IMR-90 (cell line): ENCODE results near the gene AKAP8L. TPM values are rescaled to one million over a fixed set of nuclear protein-coding genes. Genes with fewer than 3 reads are reported as not detected.

Experiments used
- ATAC-seq: fragments of 200-7000 bp; cut with Tn5 transposase; 2 replicates; pipeline ENCODE4 v1.9.1; 2020; ENCODE audit warnings: low read depth, mild to moderate bottlenecking, moderate library complexity
- BruUV-seq: library from RNA; stranded (reverse); fragments of 400-500 nt; replicated peaks from 2 replicates; lab custom pipeline; 2021; lab: Mats Ljungman, UMichigan
- CTCF ChIA-PET: fragments of 300-600 bp; formaldehyde crosslinking; extraction: SDS; loops from one replicate; lab custom pipeline; 2021; ENCODE audit warnings: antibody characterized with exemption; lab: Yijun Ruan, JAX
- POLR2A ChIA-PET: fragments of 300-600 bp; sonication (Branson Sonifier 250); formaldehyde crosslinking; loops from one replicate; lab custom pipeline; 2022; ENCODE audit warnings: antibody characterized with exemption; ENCODE audit not compliant: unreplicated experiment; lab: Charles Lee
- DNase-seq: peaks from one replicate; pipeline ENCODE4 v3.0.0; 2013
- H2AFZ ChIP-seq: replicated peaks from 2 replicates; pipeline ENCODE3; 2013; ENCODE audit warnings: low read length, mild to moderate bottlenecking; ENCODE audit not compliant: poor library complexity
- H2AK5ac ChIP-seq: 2 replicates; pipeline ENCODE4 v1.6.1; 2013; ENCODE audit warnings: low read depth, low read length, inconsistent platforms
- H2AK9ac ChIP-seq: replicated peaks from 2 replicates; pipeline ENCODE3; 2013; ENCODE audit warnings: mild to moderate bottlenecking, low read depth, low read length, moderate library complexity; ENCODE audit not compliant: poor library complexity
- H2BK120ac ChIP-seq: 2 replicates; pipeline ENCODE4 v1.6.1; 2013; ENCODE audit warnings: low read depth, low read length, inconsistent platforms
- H2BK15ac ChIP-seq: 3 replicates; pipeline ENCODE4 v1.6.1; 2013; ENCODE audit warnings: low read depth, low read length, inconsistent platforms
- H2BK20ac ChIP-seq: 2 replicates; pipeline ENCODE4 v1.6.1; 2013; ENCODE audit warnings: low read depth, mild to moderate bottlenecking, inconsistent platforms, low read length, moderate library complexity
- H2BK5ac ChIP-seq: 2 replicates; pipeline ENCODE4 v1.6.1; 2013; ENCODE audit warnings: mild to moderate bottlenecking, low read depth, low read length, inconsistent platforms; ENCODE audit not compliant: poor library complexity, severe bottlenecking
- H3K14ac ChIP-seq: replicated peaks from 2 replicates; pipeline ENCODE4 v1.6.1; 2013; ENCODE audit warnings: low read depth, low read length, inconsistent platforms
- H3K18ac ChIP-seq: 2 replicates; pipeline ENCODE4 v1.6.1; 2013; ENCODE audit warnings: low read depth, low read length, control low read depth
- H3K23ac ChIP-seq: 2 replicates; pipeline ENCODE4 v1.6.1; 2013; ENCODE audit warnings: low read depth, low read length, inconsistent platforms
- H3K27ac ChIP-seq: 2 replicates; pipeline ENCODE4 v1.5.1; 2013; ENCODE audit warnings: mild to moderate bottlenecking, control low read depth, low read length; ENCODE audit not compliant: insufficient read depth
- H3K27me3 ChIP-seq: 2 replicates; pipeline ENCODE4 v1.6.1; 2013; ENCODE audit warnings: low read length; ENCODE audit not compliant: control insufficient read depth, insufficient read depth
- H3K36me3 ChIP-seq: 2 replicates; pipeline ENCODE4 v1.6.1; 2013; ENCODE audit warnings: low read length, mixed read lengths; ENCODE audit not compliant: control insufficient read depth, insufficient read depth
- H3K4ac ChIP-seq: 2 replicates; pipeline ENCODE4 v1.6.1; 2013; ENCODE audit warnings: low read depth, low read length, inconsistent platforms
- H3K4me1 ChIP-seq: 2 replicates; pipeline ENCODE4 v1.6.1; 2013; ENCODE audit warnings: low read length, mixed read lengths; ENCODE audit not compliant: control insufficient read depth, insufficient read depth
- H3K4me2 ChIP-seq: 2 replicates; pipeline ENCODE4 v1.6.1; 2013; ENCODE audit warnings: low read depth, mild to moderate bottlenecking, control low read depth, low read length, moderate library complexity
- H3K4me3 ChIP-seq: 2 replicates; pipeline ENCODE4 v1.5.1; 2013; ENCODE audit warnings: low read depth, mild to moderate bottlenecking, control low read depth, low read length, moderate library complexity; ENCODE audit not compliant: insufficient read depth
- H3K56ac ChIP-seq: 2 replicates; pipeline ENCODE4 v1.6.1; 2013; ENCODE audit warnings: low read length, inconsistent platforms; ENCODE audit not compliant: insufficient read depth; ENCODE audit errors: extremely low read depth
- H3K79me1 ChIP-seq, 2 experiments: 2 replicates each; pipeline ENCODE4 v1.6.1; 2013; ENCODE audit warnings: low read length in 2 of 2, inconsistent platforms in 1 of 2, low read depth in 1 of 2
- H3K9ac ChIP-seq: 2 replicates; pipeline ENCODE4 v1.6.1; 2013; ENCODE audit warnings: low read depth, low read length, control low read depth
- H3K9me1 ChIP-seq: 2 replicates; pipeline ENCODE4 v1.6.1; 2013; ENCODE audit warnings: low read length, inconsistent platforms; ENCODE audit not compliant: insufficient read depth
- H3K9me3 ChIP-seq: 2 replicates; pipeline ENCODE4 v1.6.1; 2013; ENCODE audit warnings: low read length; ENCODE audit not compliant: control insufficient read depth, insufficient read depth
- H4K20me1 ChIP-seq: 2 replicates; pipeline ENCODE4 v1.6.1; 2013; ENCODE audit warnings: low read length, inconsistent platforms; ENCODE audit not compliant: insufficient read depth
- H4K5ac ChIP-seq: 2 replicates; pipeline ENCODE4 v1.6.1; 2013; ENCODE audit warnings: mild to moderate bottlenecking, low read depth, low read length, control low read depth
- H4K8ac ChIP-seq, 2 experiments: 2 replicates each; pipeline ENCODE4 v1.6.1; 2013; ENCODE audit warnings: low read depth in 2 of 2, low read length in 2 of 2, control low read depth in 1 of 2, inconsistent platforms in 1 of 2
- H4K91ac ChIP-seq: 2 replicates; pipeline ENCODE4 v1.6.1; 2013; ENCODE audit warnings: low read depth, low read length, inconsistent platforms; ENCODE audit not compliant: insufficient read depth
- BHLHE40 ChIP-seq: fragments of 150-350 bp; IDR thresholded peaks from 2 replicates; pipeline ENCODE4 v1.6.1; 2016; ENCODE audit warnings: mild to moderate bottlenecking, low read depth, low read length
- CEBPB ChIP-seq: IDR thresholded peaks from 2 replicates; pipeline ENCODE4 v1.6.1; 2012; ENCODE audit warnings: low read depth, low read length, improper control_type of control experiment
- CHD1 ChIP-seq: IDR thresholded peaks from 2 replicates; pipeline ENCODE4 v1.6.1; 2012; ENCODE audit warnings: low read depth, low read length, improper control_type of control experiment
- FOS ChIP-seq: fragments of 150-350 bp; IDR thresholded peaks from 2 replicates; pipeline ENCODE4 v1.6.1; 2016; ENCODE audit warnings: low read depth, low read length
- MAFK ChIP-seq: IDR thresholded peaks from 2 replicates; pipeline ENCODE4 v1.6.1; 2012; ENCODE audit warnings: low read depth, low read length, improper control_type of control experiment
- MAZ ChIP-seq: IDR thresholded peaks from 2 replicates; pipeline ENCODE4 v1.6.1; 2012; ENCODE audit warnings: low read depth, mild to moderate bottlenecking, low read length, improper control_type of control experiment, moderate library complexity, borderline replicate concordance
- MXI1 ChIP-seq: IDR thresholded peaks from 2 replicates; pipeline ENCODE4 v1.6.1; 2012; ENCODE audit warnings: low read depth, mild to moderate bottlenecking, low read length, moderate library complexity, borderline replicate concordance
- NFE2L2 ChIP-seq: fragments of 150-350 bp; IDR thresholded peaks from 2 replicates; pipeline ENCODE4 v1.6.1; 2016; ENCODE audit warnings: low read depth, mild to moderate bottlenecking, low read length
- POLR2A ChIP-seq: IDR thresholded peaks from 2 replicates; pipeline ENCODE4 v1.6.1; 2012; ENCODE audit warnings: mild to moderate bottlenecking, low read depth, low read length
- RAD21 ChIP-seq: IDR thresholded peaks from 2 replicates; pipeline ENCODE4 v1.6.1; 2012; ENCODE audit warnings: low read length, improper control_type of control experiment
- RCOR1 ChIP-seq: IDR thresholded peaks from 2 replicates; pipeline ENCODE4 v1.6.1; 2012; ENCODE audit warnings: mild to moderate bottlenecking, low read length, improper control_type of control experiment; ENCODE audit not compliant: insufficient replicate concordance
- RFX5 ChIP-seq: IDR thresholded peaks from 2 replicates; pipeline ENCODE4 v1.8.0; 2012; ENCODE audit warnings: low read depth, mild to moderate bottlenecking, low read length, moderate library complexity
- SMC3 ChIP-seq: fragments of 150-350 bp; IDR thresholded peaks from 2 replicates; pipeline ENCODE4 v1.6.1; 2016; ENCODE audit warnings: low read depth, mild to moderate bottlenecking, antibody characterized with exemption, low read length, moderate library complexity
- WGBS, 2 experiments: methylation state at CpG; one replicate each; pipeline versions ENCODE4 v1.1.5 to v1.1.7; 2013; ENCODE audit warnings: missing lambda C conversion rate in 2 of 2; ENCODE audit not compliant: insufficient read length in 1 of 2; ENCODE audit errors: extremely low coverage in 2 of 2; 5-methylcytosine and 5-hydroxymethylcytosine counted together
- dilution Hi-C: fragments of 300-500 bp; cut with HindIII; formaldehyde crosslinking; loops from one replicate; pipeline ENCODE4 v1.14.3; 2018; ENCODE audit warnings: low sequenced_read_pairs; ENCODE audit not compliant: unreplicated experiment
- in situ Hi-C: fragments of 300-500 bp; cut with MboI; formaldehyde crosslinking; loops from 3 replicates; pipeline ENCODE4 v1.14.3; 2019; ENCODE audit warnings: low sequenced_read_pairs, inconsistent platforms, mixed read lengths
- intact Hi-C: fragments of 100-400 bp; cut with micrococcal nuclease; formaldehyde crosslinking; loops from 2 replicates; pipeline ENCODE4 v1.10.0; 2022
- polyA plus RNA-seq, 3 experiments: library from polyadenylated mRNA; depleted of rRNA; stranded (reverse); fragments of >200 nt; gene quantifications; 2 replicates each; pipeline ENCODE4 v1.2.3, GENCODE V29; 2012; ENCODE audit warnings: low replicate concordance in 1 of 3
- total RNA-seq: library from RNA; depleted of rRNA; stranded (reverse); fragments of >200 nt; gene quantifications from 2 replicates; pipeline ENCODE4 v1.2.3, GENCODE V29; 2012
- TF ChIP-seq, protein P1 (sequence below): conservative IDR thresholded peaks from 2 replicates; pipeline ENCODE4 v1.5.1; 2012; ENCODE audit warnings: mild to moderate bottlenecking, low read depth, low read length, improper control_type of control experiment
- TF ChIP-seq, protein P2 (sequence below): fragments of 150-350 bp; IDR thresholded peaks from 2 replicates; pipeline ENCODE4 v1.6.1; 2016; ENCODE audit warnings: low read depth, mild to moderate bottlenecking, low read length, moderate library complexity, borderline replicate concordance
- TF ChIP-seq, protein P3 (sequence below): fragments of 150-350 bp; IDR thresholded peaks from 2 replicates; pipeline ENCODE4 v1.6.1; 2017; ENCODE audit warnings: mild to moderate bottlenecking, antibody characterized with exemption, low read length, low read depth

Gene AKAP8L
- total and polyA plus RNA-seq, 2 of the 4 experiments (the other 2 are of a cell fraction), result 43.1 to 44.6 TPM

DNA sequence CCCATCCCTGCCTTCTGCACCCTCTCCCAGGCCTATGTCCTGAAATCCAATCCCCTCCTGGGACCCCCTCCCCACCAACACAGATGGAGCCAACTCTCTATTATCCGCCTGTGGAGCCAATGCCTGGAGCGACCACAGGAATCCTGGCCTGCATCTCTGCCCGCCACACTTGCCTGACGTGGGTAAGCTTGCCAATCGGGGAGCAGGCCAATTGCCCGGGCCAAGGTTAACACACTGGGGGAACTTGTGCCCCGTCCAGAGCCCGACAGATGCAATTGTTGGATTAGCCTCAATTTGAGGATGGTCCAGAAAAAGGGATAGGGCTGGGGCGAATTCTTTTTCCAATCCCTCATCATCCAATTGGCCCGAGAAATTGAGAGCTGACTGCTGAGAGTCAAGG, 25.1 kb upstream of the AKAP8L start:
- Histone ChIP-seq H3K9me3 (no peaks in the 10 kb centered on the region), H2AK9ac (no peak overlapping the region), H2BK120ac (no peak overlapping the region), H2BK20ac (no peak overlapping the region), H2BK15ac (no peak overlapping the region), H4K20me1 (no peaks in the 10 kb centered on the region), H3K9ac (no peak overlapping the region), H3K36me3 (peaks cover 8% of the 10 kb centered on the region; the same call in 1 of the 2 replicates), H3K4me1 (no peaks in the 10 kb centered on the region), H3K4ac (no peak overlapping the region), H3K4me3 (no peak overlapping the region), H3K56ac (no peak overlapping the region), H2AFZ (no peak overlapping the region), H3K27me3 (no peaks in the 10 kb centered on the region), H3K79me1 (peaks cover 0 to 6% of the 10 kb centered on the region in 2 experiments; a peak in 1 of 4 replicates), H3K27ac (no peak overlapping the region), H2BK5ac (no peak overlapping the region), H3K4me2 (no peak overlapping the region), H3K9me1 (peaks cover 7% of the 10 kb centered on the region), H2AK5ac (no peak overlapping the region), H4K8ac (no peak overlapping the region), H4K91ac (no peak overlapping the region), H3K14ac (no peak overlapping the region), H3K18ac (no peak overlapping the region), H3K23ac (no peak overlapping the region), H4K5ac (no peak overlapping the region)
- TF ChIP-seq NFE2L2, result no peak
- TF ChIP-seq RFX5, result no peak
- no peak for TF ChIP-seq RCOR1
- TF ChIP-seq MAZ, result no peak
- TF ChIP-seq FOS, result no peak
- TF ChIP-seq MXI1, result no peak
- TF ChIP-seq, protein P1, sequence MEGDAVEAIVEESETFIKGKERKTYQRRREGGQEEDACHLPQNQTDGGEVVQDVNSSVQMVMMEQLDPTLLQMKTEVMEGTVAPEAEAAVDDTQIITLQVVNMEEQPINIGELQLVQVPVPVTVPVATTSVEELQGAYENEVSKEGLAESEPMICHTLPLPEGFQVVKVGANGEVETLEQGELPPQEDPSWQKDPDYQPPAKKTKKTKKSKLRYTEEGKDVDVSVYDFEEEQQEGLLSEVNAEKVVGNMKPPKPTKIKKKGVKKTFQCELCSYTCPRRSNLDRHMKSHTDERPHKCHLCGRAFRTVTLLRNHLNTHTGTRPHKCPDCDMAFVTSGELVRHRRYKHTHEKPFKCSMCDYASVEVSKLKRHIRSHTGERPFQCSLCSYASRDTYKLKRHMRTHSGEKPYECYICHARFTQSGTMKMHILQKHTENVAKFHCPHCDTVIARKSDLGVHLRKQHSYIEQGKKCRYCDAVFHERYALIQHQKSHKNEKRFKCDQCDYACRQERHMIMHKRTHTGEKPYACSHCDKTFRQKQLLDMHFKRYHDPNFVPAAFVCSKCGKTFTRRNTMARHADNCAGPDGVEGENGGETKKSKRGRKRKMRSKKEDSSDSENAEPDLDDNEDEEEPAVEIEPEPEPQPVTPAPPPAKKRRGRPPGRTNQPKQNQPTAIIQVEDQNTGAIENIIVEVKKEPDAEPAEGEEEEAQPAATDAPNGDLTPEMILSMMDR, result no peak
- no peak for TF ChIP-seq BHLHE40
- no peak for TF ChIP-seq RAD21
- no peak for TF ChIP-seq CEBPB
- no peak for TF ChIP-seq SMC3
- TF ChIP-seq MAFK, result no peak
- TF ChIP-seq, protein P2, sequence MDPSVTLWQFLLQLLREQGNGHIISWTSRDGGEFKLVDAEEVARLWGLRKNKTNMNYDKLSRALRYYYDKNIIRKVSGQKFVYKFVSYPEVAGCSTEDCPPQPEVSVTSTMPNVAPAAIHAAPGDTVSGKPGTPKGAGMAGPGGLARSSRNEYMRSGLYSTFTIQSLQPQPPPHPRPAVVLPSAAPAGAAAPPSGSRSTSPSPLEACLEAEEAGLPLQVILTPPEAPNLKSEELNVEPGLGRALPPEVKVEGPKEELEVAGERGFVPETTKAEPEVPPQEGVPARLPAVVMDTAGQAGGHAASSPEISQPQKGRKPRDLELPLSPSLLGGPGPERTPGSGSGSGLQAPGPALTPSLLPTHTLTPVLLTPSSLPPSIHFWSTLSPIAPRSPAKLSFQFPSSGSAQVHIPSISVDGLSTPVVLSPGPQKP, result no peak
- no peak for TF ChIP-seq POLR2A
- no peak for TF ChIP-seq CHD1
- TF ChIP-seq, protein P3, sequence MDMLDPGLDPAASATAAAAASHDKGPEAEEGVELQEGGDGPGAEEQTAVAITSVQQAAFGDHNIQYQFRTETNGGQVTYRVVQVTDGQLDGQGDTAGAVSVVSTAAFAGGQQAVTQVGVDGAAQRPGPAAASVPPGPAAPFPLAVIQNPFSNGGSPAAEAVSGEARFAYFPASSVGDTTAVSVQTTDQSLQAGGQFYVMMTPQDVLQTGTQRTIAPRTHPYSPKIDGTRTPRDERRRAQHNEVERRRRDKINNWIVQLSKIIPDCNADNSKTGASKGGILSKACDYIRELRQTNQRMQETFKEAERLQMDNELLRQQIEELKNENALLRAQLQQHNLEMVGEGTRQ, result no peak
- intact Hi-C loops, result no loop called here
- ChIA-PET CTCF (no interaction called here), POLR2A (no interaction called here)
- no peak for ATAC-seq
- 84% methylated on average over 4 of the region's 10 CpGs; no CpG with 5 or more reads in 1 of the 2 experiments for WGBS, 2 experiments
- in situ Hi-C loops, result loop anchor here (25.0 kb wide), 1 partner anchor 882 kb away; the partner anchor contains the start of gene NDUFB7
- dilution Hi-C loops, result no loop called here
- DNase-seq, result no peak
- BruUV-seq, result no TSS peak
